Thyroid gland (tissue), 4 donors: ENCODE measurements around the gene CHRNB1. TPM values are rescaled to one million over a fixed set of nuclear protein-coding genes. Genes with fewer than 3 reads are reported as not detected.

Experiments
- DNase-seq, 2 donors: peaks; one replicate each; pipeline ENCODE4 v3.0.0-alpha.2; 2019
- H3K27ac ChIP-seq, 3 donors: fragments of 200-600 bp; sonication (generic); 1 replicate in 2 of 3; 2 replicates in 1 of 3; pipeline ENCODE4 v1.5.1; 2016 to 2019; ENCODE audit warnings: mild to moderate bottlenecking in 1 of 3, moderate library complexity in 1 of 3
- H3K27me3 ChIP-seq: fragments of 200-600 bp; sonication (generic); one replicate; pipeline ENCODE4 v1.5.1; 2019
- H3K36me3 ChIP-seq, 2 donors: fragments of 200-600 bp; sonication (generic); one replicate each; pipeline ENCODE4 v1.5.1; 2016 to 2019
- H3K4me1 ChIP-seq, 2 donors: fragments of 200-600 bp; sonication (generic); one replicate each; pipeline ENCODE4 v1.5.1; 2017 to 2019
- H3K4me3 ChIP-seq, 3 donors: fragments of 200-600 bp; sonication (generic); replicated peaks in 1 of 3; 1 replicate in 2 of 3; 2 replicates in 1 of 3; pipeline ENCODE4 v1.5.1; 2016; ENCODE audit warnings: mild to moderate bottlenecking in 1 of 3
- H3K9me3 ChIP-seq: fragments of 200-600 bp; sonication (generic); one replicate; pipeline ENCODE4 v1.5.1; 2017
- POLR2A ChIP-seq, 2 donors: fragments of 450-650 bp; IDR thresholded peaks; one replicate each; pipeline ENCODE4 v1.6.1; 2017; ENCODE audit warnings: antibody characterized with exemption in 2 of 2, mild to moderate bottlenecking in 2 of 2, moderate library complexity in 1 of 2
- WGBS, 2 donors: methylation state at CpG; one replicate each; pipeline ENCODE4 v1.1.5; 2017; 5-methylcytosine and 5-hydroxymethylcytosine counted together
- intact Hi-C: fragments of 100-400 bp; cut with DNase I; formaldehyde crosslinking; loops from one replicate; pipeline ENCODE4 v1.15.1; 2023
- total RNA-seq, 4 donors: library from RNA; depleted of rRNA; stranded (reverse); fragments of >200 nt; gene quantifications; one replicate each; pipeline ENCODE4 v1.2.3, GENCODE V29; 2016
- TF ChIP-seq, protein P1 (sequence below), 6 experiments: fragments of 200-600 bp in 3 of 6; fragments of 450-650 bp in 3 of 6; sonication (generic) in 3 of 6; IDR thresholded peaks; one replicate each; pipeline ENCODE4 v1.5.1; 2016 to 2019; ENCODE audit warnings: antibody characterized with exemption in 6 of 6, mild to moderate bottlenecking in 2 of 6, inconsistent platforms in 1 of 6, moderate library complexity in 1 of 6

Gene CHRNB1
- total RNA-seq, 4 donors from 2014 or later = 13.4 to 29.2 (median 19.8) TPM

- H3K9me3 ChIP-seq = no peaks in the 10 kb centered on the region
- no peak overlapping the region for H3K4me3 ChIP-seq
- DNase-seq = no peak
- intact Hi-C loops = no loop called here
- no peaks in the 10 kb centered on the region for H3K27me3 ChIP-seq
- no peaks in the 10 kb centered on the region for H3K4me1 ChIP-seq
- TF ChIP-seq, protein P1, sequence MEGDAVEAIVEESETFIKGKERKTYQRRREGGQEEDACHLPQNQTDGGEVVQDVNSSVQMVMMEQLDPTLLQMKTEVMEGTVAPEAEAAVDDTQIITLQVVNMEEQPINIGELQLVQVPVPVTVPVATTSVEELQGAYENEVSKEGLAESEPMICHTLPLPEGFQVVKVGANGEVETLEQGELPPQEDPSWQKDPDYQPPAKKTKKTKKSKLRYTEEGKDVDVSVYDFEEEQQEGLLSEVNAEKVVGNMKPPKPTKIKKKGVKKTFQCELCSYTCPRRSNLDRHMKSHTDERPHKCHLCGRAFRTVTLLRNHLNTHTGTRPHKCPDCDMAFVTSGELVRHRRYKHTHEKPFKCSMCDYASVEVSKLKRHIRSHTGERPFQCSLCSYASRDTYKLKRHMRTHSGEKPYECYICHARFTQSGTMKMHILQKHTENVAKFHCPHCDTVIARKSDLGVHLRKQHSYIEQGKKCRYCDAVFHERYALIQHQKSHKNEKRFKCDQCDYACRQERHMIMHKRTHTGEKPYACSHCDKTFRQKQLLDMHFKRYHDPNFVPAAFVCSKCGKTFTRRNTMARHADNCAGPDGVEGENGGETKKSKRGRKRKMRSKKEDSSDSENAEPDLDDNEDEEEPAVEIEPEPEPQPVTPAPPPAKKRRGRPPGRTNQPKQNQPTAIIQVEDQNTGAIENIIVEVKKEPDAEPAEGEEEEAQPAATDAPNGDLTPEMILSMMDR (IDR thresholded peaks at IDR 0.05) = no peak
- no peak for TF ChIP-seq POLR2A (IDR thresholded peaks at IDR 0.05)
- H3K36me3 ChIP-seq = peaks cover 72 to 98% of the 10 kb centered on the region in 2 donors
- WGBS, 2 donors = 88 to 89% methylated on average over 14 of the region's 14 CpGs
- H3K27ac ChIP-seq = no peak overlapping the region
Measured at GRCh38 chr17:7502987-7503386, 58.1 kb downstream of the CHRNB1 start.

DNA sequence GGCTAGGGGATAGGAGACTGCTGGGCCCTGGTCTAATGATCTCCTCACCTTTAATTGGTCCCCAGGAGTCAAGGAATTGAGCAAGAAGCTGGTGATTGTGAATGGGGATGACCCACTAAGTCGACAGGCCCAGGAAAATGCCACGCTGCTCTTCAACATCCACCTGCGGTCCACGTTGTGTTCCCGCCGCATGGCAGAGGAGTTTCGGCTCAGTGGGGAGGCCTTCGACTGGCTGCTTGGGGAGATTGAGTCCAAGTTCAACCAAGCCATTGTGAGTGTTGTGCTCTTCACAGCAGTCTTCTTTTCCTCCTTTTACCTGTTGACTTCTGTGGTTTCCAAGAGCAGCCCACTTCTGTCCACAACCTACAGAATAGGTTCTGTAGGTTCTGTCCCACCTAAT lies 58.7 kb downstream of the CHRNB1 start:
- no peaks in the 10 kb centered on the region for H3K27me3 ChIP-seq
- no peak overlapping the region for H3K27ac ChIP-seq
- no peaks in the 10 kb centered on the region for H3K9me3 ChIP-seq
- no peak for DNase-seq
- no peaks in the 10 kb centered on the region for H3K4me1 ChIP-seq
- 95 to 96% methylated on average over 8 of the region's 8 CpGs for WGBS, 2 donors
- no peak for TF ChIP-seq POLR2A (IDR thresholded peaks at IDR 0.05)
- TF ChIP-seq, protein P1 (IDR thresholded peaks at IDR 0.05) = no peak
- peaks cover 74 to 98% of the 10 kb centered on the region in 2 donors for H3K36me3 ChIP-seq
- intact Hi-C loops = no loop called here
- no peak overlapping the region for H3K4me3 ChIP-seq

Other genes with a start within 250 kb of the CHRNB1 start
- gene DLG4, start 225.2 kb upstream of the CHRNB1 start, total RNA-seq = 10 to 100 TPM in 2 of 4 donors, 1 to 10 TPM in 2; 6.8 to 21.5 (median 12.4) TPM
- gene ACADVL, start 225.1 kb upstream of the CHRNB1 start, total RNA-seq = 1,000 to 10,000 TPM in 1 of 4 donors, 100 to 1,000 TPM in 3; 581 to 1,743 (median 795) TPM
- 10 to 100 TPM; 45.3 to 68.6 (median 49.0) TPM for gene DVL2, start 210.5 kb upstream of the CHRNB1 start, total RNA-seq
- 10 to 100 TPM; 19.8 to 39.5 (median 35.8) TPM for gene PHF23, start 205.6 kb upstream of the CHRNB1 start, total RNA-seq
- 100 to 1,000 TPM; 112 to 840 (median 273) TPM for gene GABARAP, start 202.6 kb upstream of the CHRNB1 start, total RNA-seq
- 10 to 100 TPM; 35.1 to 70.4 (median 48.4) TPM for gene CTDNEP1, start 193.3 kb upstream of the CHRNB1 start, total RNA-seq
- 10 to 100 TPM; 27.4 to 49.0 (median 33.0) TPM for gene ELP5, start 192.8 kb upstream of the CHRNB1 start, total RNA-seq
- gene CLDN7, start 182.6 kb upstream of the CHRNB1 start, total RNA-seq = 100 to 1,000 TPM; 108 to 161 (median 144) TPM
- 10 to 100 TPM in 1 of 4 donors, 1 to 10 TPM in 3; 2.5 to 14.6 (median 3.9) TPM for gene SLC2A4, start 163.3 kb upstream of the CHRNB1 start, total RNA-seq
- 1 to 10 TPM; 1.2 to 4.1 (median 2.1) TPM for gene YBX2, start 150.4 kb upstream of the CHRNB1 start, total RNA-seq
- 100 to 1,000 TPM; 135 to 210 (median 144) TPM for gene EIF5A, start 137.4 kb upstream of the CHRNB1 start, total RNA-seq
- gene GPS2, start 129.7 kb upstream of the CHRNB1 start, total RNA-seq = 100 to 1,000 TPM in 2 of 4 donors, 10 to 100 TPM in 2; 69.5 to 130 (median 100) TPM
- 10 to 100 TPM; 18.5 to 32.8 (median 22.5) TPM for gene NEURL4, start 115.7 kb upstream of the CHRNB1 start, total RNA-seq
- gene ACAP1, start 108.5 kb upstream of the CHRNB1 start, total RNA-seq = 1 to 10 TPM in 3 of 4 donors, under 1 TPM in 1; 0.89 to 7.1 (median 3.8) TPM
- 10 to 100 TPM in 3 of 4 donors, 1 to 10 TPM in 1; 6.6 to 20.4 (median 18.7) TPM for gene KCTD11, start 92.9 kb upstream of the CHRNB1 start, total RNA-seq
- not detected for gene TMEM95, start 89.9 kb upstream of the CHRNB1 start, total RNA-seq
- 10 to 100 TPM; 11.0 to 30.2 (median 15.9) TPM for gene TNK1, start 64.0 kb upstream of the CHRNB1 start, total RNA-seq
- gene PLSCR3, start 50.5 kb upstream of the CHRNB1 start, total RNA-seq = 10 to 100 TPM; 18.3 to 21.6 (median 19.9) TPM
- 100 to 1,000 TPM in 1 of 4 donors, 10 to 100 TPM in 3; 27.8 to 133 (median 35.2) TPM for gene TMEM256, start 41.0 kb upstream of the CHRNB1 start, total RNA-seq
- gene NLGN2, start 37.2 kb upstream of the CHRNB1 start, total RNA-seq = 1 to 10 TPM; 2.2 to 6.3 (median 4.7) TPM
- gene SPEM1, start 24.7 kb upstream of the CHRNB1 start, total RNA-seq = not detected
- under 1 TPM in 1 of 4 donors, not detected in 3; 0.40 TPM for gene SPEM2, start 19.4 kb upstream of the CHRNB1 start, total RNA-seq
- gene SPEM3, start 16.2 kb upstream of the CHRNB1 start, total RNA-seq = not detected
- gene TMEM102, start 9.6 kb upstream of the CHRNB1 start, total RNA-seq = 10 to 100 TPM; 11.3 to 19.4 (median 16.4) TPM
- gene FGF11, start 5.5 kb upstream of the CHRNB1 start, total RNA-seq = 10 to 100 TPM in 3 of 4 donors, 1 to 10 TPM in 1; 4.3 to 12.1 (median 10.5) TPM
- gene ZBTB4, start 34.6 kb downstream of the CHRNB1 start, total RNA-seq = 10 to 100 TPM; 58.5 to 85.2 (median 79.9) TPM
- gene SLC35G6, start 36.4 kb downstream of the CHRNB1 start, total RNA-seq = not detected
- 100 to 1,000 TPM in 2 of 4 donors, 10 to 100 TPM in 2; 47.6 to 125 (median 82.2) TPM for gene POLR2A, start 39.3 kb downstream of the CHRNB1 start, total RNA-seq
- 10 to 100 TPM; 17.9 to 39.9 (median 30.8) TPM for gene TNFSF12, start 104.0 kb downstream of the CHRNB1 start, total RNA-seq
- gene TNFSF13, start 113.7 kb downstream of the CHRNB1 start, total RNA-seq = 10 to 100 TPM; 11.7 to 32.2 (median 24.8) TPM
- 10 to 100 TPM; 62.4 to 73.3 (median 66.3) TPM for gene SENP3, start 116.9 kb downstream of the CHRNB1 start, total RNA-seq
- 10 to 100 TPM; 13.6 to 52.0 (median 21.5) TPM for gene CD68, start 134.6 kb downstream of the CHRNB1 start, total RNA-seq
- 100 to 1,000 TPM in 3 of 4 donors, 10 to 100 TPM in 1; 88.8 to 250 (median 164) TPM for gene MPDU1, start 138.8 kb downstream of the CHRNB1 start, total RNA-seq
- gene SOX15, start 145.0 kb downstream of the CHRNB1 start, total RNA-seq = 1 to 10 TPM in 1 of 4 donors, under 1 TPM in 1, not detected in 2; 0.67 to 3.1 TPM
- 10 to 100 TPM; 27.6 to 37.5 (median 28.6) TPM for gene FXR2, start 169.8 kb downstream of the CHRNB1 start, total RNA-seq
- gene SAT2, start 182.8 kb downstream of the CHRNB1 start, total RNA-seq = 10 to 100 TPM; 59.5 to 74.2 (median 61.9) TPM
- gene SHBG, start 185.1 kb downstream of the CHRNB1 start, total RNA-seq = under 1 TPM in 1 of 4 donors, not detected in 3; 0.83 TPM
- gene ATP1B2, start 205.9 kb downstream of the CHRNB1 start, total RNA-seq = 1 to 10 TPM in 2 of 4 donors, under 1 TPM in 2; 0.40 to 1.7 (median 0.90) TPM
- 10 to 100 TPM; 16.4 to 66.4 (median 35.6) TPM for gene TP53, start 242.4 kb downstream of the CHRNB1 start, total RNA-seq
- 1 to 10 TPM; 2.9 to 8.0 (median 4.6) TPM for gene WRAP53, start 243.4 kb downstream of the CHRNB1 start, total RNA-seq